ENCODE measurements around the gene ZSCAN25. TPM values are rescaled to one million over a fixed set of nuclear protein-coding genes. Genes with fewer than 3 reads are reported as not detected.
"Not testable (repeated sequence)": the region's sequence is repeated elsewhere in the genome, so short reads cannot be mapped to it uniquely, and the experiment has no call there.

ZSCAN25 gene
- total RNA-seq, 1 experiment from 2014 or later = 20.5 TPM

DNA sequence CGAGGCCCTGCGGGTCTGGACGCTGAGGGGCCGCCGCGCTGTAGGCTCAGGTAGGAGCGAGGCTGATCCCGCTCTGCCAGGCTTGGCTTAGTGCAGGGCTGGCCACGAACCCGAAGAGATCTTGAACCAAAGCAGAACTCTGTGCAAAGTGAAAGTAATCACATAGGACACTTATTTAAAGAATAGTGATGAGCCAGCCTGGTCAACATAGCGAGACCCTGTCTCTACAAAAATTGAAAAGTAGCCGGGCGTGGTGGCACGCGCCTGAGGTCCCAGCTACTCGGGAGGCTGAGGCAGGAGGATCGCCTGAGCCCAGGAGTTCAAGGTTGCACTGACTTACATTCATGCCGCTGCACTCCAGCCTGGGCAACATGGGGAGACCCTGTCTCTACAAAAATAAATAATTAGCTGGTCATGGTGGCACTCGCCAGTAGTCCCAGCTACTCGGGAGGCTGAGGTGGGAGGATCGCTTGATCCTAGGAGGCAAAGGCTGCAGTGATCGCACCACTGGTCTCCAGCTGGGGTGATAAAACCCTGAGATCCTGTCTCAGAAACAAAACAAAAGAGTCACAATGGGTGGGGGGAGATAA, 541 bp downstream of the ZSCAN25 start:
- no peak for DNase-seq (ENCODE audit: low read depth)

DNA sequence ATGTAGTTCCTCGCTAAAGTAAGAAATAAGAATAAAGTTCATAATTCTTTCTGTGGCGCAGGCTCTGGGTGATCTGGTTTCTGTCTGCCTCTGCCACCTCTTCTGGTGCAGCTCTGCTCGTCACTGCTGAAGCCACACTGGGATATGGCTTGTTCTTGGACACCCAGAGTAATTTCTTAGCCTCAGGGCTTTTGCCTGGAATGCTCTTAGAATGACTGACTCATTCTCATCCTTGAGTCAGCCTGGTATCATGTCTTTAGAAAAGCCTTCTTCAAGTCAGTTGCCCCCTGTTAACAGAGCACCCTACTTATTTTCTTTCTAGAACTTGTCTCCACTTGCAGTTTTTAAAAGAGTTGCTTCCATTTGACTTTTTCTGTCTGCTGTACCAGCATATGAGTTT, 2.0 kb downstream of the ZSCAN25 start:
- peak; percentile 75 for DNase-seq (ENCODE audit: low read depth)

DNA sequence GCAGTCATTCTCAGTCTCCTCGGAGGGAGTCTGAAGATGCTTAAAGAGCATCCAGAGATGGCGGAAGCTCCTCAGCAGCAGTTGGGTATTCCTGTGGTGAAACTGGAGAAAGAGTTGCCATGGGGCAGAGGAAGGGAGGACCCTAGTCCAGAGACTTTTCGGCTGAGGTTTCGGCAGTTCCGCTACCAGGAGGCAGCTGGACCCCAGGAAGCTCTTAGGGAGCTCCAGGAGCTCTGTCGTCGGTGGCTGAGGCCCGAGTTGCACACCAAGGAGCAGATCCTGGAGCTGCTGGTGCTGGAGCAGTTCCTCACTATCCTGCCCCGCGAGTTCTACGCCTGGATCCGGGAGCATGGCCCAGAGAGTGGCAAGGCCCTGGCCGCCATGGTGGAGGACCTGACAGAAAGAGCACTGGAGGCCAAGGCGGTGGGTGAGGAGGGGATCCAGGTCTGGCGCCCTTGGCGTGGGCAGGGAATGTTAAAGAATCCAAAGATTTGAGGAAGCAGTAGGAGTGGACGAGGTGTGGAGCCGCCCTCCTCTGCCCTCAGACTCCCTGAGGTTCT, 2.9 kb downstream of the ZSCAN25 start:
- no peak for DNase-seq (ENCODE audit: low read depth)

- no peak for DNase-seq (ENCODE audit: low read depth)
Observed at GRCh38 chr7:99621271-99621670, 4.5 kb downstream of the ZSCAN25 start.

DNA sequence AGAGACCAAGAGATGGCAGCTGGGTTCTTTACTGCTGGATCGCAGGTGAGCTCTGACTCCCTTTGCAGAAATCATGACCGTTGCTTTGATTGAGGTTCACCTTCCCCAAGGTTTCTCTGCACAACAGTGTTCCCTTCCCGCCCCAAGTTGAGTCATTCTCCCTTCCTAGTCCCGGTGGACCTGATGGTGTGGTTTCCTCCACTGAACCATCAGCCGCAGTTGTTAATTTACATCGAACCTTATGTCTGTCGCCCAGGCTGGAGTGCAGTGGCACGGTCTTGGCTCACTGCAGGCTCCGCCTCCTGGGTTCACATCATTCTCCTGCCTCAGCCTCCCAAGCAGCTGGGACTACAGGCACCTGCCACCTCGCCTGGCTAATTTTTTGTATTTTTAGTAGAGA, 5.8 kb downstream of the ZSCAN25 start:
- no peak for DNase-seq (ENCODE audit: low read depth)

DNA sequence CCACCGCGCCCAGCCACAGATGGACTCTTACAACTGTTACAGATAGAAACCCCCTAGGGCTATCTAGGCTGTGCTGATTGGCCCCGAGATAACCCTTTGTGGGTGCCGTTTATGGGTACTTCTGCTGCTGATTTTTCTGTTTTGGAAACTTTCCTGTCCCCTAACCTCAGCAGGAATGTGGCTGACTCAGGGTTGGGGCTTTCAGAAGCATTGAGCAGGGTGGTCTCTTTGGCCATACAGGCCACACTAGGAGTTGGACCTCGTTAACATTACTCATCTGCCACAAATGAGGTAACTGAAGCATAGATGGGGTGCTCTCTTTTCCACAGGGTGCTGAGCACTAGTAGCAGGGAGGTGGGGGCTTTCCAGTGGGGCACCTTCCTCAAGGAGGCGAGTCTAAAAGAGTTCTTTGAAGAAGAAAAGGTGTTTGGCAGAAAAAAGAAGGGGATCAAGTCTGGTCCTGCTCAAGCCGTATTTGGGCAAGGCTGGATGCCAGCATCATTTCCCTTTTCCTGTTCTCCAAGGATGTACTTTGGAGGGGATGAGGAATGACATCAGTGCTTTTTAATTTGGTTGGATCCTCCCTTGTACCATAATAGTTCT, 6.4 kb downstream of the ZSCAN25 start:
- peak; percentile 65 for DNase-seq (ENCODE audit: low read depth)

- peak; percentile 31 for DNase-seq (ENCODE audit: low read depth)
Observed at GRCh38 chr7:99623702-99624447, 7.1 kb downstream of the ZSCAN25 start.

- no peak for DNase-seq (ENCODE audit: low read depth)
Observed at GRCh38 chr7:99624484-99624883, 7.7 kb downstream of the ZSCAN25 start.

DNA sequence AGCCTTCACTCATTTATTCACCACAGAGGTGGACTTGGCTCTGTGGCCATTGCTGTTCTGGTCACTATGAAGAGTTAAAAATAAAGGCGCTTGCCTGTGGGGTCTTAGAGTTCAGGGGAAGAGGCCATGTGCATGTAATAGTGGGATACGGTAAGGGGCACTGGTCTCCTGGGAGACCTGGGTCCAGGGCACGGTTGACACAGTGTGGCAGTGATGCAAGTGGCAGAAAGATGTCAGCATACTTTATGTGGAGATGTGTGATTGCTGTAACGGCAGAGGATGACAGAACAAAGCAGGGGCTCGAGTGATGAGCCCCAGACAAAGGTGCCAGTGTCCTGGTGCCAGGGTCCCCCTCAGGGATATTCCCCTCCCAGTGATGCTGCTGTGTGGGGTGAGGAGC, 8.6 kb downstream of the ZSCAN25 start:
- no peak for DNase-seq (ENCODE audit: low read depth)

- no peak for DNase-seq (ENCODE audit: low read depth)
Observed at GRCh38 chr7:99625961-99626360, 9.2 kb downstream of the ZSCAN25 start.

DNA sequence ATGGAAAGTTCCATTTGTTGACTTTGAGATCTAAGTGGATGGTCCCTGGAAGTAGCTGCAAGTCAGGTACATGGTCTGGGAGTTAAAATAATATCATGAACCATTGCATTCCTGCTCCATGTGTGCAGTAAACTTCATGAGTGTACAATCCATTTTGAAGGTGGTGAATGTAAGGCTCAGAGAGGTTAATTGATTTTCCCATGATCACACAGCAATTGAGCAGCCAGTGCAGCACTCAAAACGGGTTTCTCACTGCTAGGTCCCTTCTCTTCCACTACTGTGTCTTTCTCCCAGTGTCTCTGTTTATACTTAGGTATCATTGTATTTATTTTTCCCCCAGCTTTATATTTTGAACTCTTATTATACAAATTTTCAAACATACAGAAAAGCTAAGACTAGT, 9.9 kb downstream of the ZSCAN25 start:
- DNase-seq (ENCODE audit: low read depth) = no peak

DNA sequence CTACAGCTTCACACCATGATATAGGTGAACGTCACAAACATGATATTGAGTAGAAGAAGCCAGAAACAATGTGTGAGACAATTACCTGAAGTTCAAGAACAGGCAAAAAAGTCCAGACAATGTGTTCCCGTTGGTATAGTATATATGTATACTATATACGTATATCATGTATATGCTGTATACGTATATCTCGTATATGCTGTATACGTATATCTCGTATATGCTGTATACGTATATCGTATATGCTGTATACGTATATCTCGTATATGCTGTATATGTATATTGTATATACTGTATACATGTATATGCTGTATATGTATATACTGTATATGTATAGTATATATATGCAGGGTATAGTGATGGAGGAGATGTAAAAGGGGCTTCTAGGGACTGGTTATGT, 10.8 kb downstream of the ZSCAN25 start:
- no peak for DNase-seq (ENCODE audit: low read depth)

DNA sequence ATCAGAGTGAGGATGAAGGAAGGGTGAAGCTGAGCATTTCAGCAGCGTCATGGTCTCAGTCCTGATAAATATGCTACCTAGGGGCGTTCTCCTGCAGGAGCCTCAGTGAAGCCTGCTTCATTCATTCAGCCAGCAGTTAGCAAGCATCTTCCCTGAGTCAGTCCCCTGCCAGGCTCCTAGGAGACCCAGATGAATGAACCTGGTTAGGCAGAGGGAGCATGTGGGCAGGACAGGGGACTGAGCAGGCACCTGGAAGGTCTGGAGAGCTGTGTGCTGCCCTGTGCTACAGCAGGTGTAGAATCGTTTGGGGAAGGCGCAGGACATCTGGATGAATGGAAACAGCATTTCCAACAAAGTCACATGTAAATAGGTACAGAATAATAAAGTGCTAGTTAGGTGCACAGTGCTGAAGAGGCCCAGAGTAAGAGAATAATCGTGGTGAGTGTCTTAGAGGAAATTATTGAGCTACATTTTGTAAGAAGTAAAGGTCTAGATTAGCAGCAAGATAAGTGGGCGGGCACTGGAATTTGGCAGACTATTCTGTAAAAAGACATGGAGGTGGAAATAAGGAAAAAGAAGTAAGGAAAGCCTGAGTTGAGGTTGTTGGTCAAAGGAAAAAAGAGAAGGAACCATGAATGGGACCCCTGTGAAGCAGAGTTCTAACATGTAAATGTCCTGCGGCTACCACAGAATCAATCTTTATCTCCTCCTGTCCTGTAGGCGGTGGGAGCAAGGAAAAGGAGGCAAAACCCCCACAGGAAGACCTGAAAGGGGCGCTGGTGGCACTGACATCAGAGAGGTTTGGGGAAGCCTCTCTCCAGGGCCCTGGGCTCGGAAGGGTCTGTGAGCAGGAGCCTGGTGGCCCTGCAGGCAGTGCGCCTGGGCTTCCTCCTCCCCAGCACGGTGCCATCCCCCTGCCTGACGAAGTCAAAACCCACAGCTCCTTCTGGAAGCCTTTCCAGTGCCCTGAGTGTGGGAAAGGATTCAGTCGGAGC, 12.0 kb downstream of the ZSCAN25 start:
- no peak for DNase-seq (ENCODE audit: low read depth)

DNA sequence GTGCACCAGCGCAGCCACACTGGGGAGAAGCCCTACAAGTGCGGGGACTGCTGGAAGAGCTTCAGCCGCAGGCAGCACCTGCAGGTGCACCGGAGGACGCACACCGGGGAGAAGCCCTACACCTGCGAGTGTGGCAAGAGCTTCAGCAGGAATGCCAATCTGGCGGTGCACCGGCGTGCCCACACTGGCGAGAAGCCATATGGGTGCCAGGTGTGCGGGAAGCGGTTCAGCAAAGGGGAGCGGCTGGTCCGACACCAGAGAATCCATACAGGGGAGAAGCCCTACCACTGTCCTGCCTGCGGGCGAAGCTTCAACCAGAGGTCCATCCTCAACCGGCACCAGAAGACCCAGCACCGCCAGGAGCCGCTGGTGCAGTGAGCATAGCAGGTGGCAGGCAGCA, 12.9 kb downstream of the ZSCAN25 start:
- no peak for DNase-seq (ENCODE audit: low read depth)

DNA sequence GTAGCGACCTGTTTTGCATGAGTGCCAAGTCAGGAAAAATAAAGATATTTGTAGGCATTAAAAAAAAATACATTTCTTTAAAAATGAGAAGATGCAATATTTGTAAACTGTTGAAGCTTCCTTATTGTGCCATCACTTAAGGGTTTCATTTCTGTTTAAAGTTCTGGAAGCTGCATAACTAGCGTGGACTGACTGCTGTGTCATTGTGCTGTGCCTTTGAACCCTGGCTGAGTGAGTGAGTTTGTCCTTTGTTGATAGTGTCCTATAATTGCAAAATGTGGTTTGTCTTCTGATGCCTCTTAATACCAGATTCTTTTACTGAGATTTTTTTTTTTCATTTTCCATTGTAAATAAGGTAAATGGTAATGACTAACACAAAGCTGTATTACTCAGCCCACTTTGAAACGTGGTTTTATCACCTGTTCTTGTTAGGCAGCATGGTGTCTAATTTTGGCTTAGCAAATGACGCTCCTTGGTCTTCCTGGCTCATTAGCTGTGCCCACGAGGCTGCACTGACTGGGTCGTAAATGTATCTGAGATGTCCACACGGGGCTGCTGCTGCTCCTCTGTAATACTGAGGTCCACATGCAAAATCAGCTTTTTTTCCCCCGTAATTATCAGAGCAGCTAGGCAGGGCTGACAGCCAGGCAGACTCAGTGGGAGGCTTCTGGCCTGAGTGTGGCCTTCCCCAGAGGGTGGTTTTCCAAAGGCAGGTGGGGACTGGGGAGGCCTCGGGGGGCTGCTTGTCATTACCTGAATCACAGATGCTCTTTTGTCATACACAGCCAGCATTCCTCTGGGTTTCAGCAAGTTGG, 14.8 kb downstream of the ZSCAN25 start:
- DNase-seq (ENCODE audit: low read depth) = peak; percentile 60

DNA sequence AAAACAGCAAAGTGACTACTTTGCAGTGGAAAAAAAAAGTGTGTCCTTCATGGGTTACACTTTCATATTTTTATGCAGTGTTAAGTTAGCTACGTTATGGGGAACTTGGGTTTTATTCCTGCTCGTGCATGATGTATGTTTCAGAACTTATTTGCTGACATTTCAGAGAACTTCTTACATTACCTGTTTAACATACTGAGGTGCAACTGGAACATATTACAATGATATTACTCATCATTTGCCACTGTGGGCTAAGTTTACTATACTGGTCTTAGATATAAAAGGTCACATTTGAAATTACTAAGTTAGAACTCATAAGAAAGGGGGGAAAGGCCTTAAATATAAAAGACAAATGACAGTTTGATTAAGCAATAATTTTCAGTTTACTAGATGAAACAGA, 20.7 kb downstream of the ZSCAN25 start:
- DNase-seq (ENCODE audit: low read depth) = not testable (repeated sequence)

DNA sequence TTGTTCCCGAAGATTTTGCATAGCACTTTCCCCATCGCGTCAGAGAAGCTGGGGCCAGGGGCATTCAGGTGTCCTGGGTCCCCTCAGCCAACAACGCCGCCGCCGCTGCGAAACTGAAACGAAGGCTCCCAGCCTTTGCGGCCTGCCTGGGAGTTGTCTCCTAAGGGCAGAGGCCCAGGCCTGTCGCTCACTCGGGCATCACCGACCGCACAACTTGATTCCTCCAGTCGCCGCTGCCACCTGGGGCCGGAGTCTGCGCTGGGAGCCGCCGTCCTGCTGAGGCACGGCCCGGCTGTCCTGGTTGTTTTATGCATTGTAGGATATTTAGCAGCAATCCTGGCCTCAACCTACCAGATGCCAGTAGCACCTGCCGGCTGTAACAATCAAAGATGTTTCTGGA, 22.0 kb downstream of the ZSCAN25 start:
- DNase-seq (ENCODE audit: low read depth) = no peak

DNA sequence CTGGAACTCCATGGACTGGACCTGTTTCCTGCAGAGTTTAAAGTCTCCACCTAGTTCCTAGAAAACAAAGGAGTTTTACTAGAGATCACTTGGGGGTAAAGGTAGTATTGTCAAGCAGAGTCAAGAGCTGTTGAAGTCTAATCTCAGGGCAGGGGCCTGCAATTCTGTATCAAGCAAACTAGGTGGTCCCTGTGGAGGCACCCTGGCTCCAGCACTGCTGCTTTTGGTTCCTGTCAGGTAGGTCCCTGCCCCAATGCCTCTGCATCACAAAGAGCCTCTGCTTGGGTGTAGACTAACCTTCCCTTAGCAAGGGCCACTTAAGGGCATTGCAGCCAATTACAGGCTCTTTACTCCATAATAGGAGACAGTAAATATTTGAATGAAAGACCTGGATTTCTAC, 22.5 kb downstream of the ZSCAN25 start:
- DNase-seq (ENCODE audit: low read depth) = no peak

DNA sequence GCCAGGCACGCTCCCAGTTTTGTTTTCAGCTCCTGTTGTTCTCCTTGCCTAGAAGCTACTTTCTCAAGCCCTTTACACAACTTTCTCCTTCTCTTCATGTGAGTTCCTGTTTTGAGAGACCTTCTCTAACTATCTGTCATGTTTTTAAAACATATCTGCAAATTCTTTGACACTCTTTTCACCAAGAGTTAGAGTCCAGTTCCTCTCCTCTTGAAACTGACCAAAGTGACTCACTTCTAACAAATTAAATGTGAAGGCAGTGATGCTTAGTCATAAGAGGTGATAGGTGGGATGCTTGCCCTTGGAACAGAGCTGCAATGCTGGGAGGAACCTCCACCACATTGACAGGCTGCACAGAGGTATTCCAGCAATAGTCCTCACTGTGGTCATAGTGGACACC, 25.3 kb downstream of the ZSCAN25 start:
- no peak for DNase-seq (ENCODE audit: low read depth)

- no peak for DNase-seq (ENCODE audit: low read depth)
Observed at GRCh38 chr7:99643464-99643863, 26.7 kb downstream of the ZSCAN25 start.

- DNase-seq (ENCODE audit: low read depth) = no peak
Observed at GRCh38 chr7:99644431-99644830, 27.7 kb downstream of the ZSCAN25 start.
